Posterior vena cava (tissue), 2 donors: Measurements from ENCODE around the gene ZNF630. TPM values are rescaled to one million over a fixed set of nuclear protein-coding genes. Genes with fewer than 3 reads are reported as not detected.
"Not testable (repeated sequence)": the region's sequence is repeated elsewhere in the genome, so short reads cannot be mapped to it uniquely, and the experiment has no call there.

Source experiments
- DNase-seq: peaks from one replicate; pipeline ENCODE4 v3.0.0-alpha.2; 2020; ENCODE audit warnings: low spot score
- intact Hi-C, 2 donors: fragments of 100-400 bp; cut with DNase I; formaldehyde crosslinking; loops; one replicate each; pipeline versions ENCODE4 v1.14.1 to v1.14.2; 2022 to 2023
- long read RNA-seq, 2 donors: library from polyadenylated mRNA; unstranded; transcript quantifications; one replicate each; pipeline ENCODE4 v2.0.0, GENCODE V29; 2020 to 2021
- total RNA-seq, 2 donors: library from RNA; stranded (reverse); fragmentation: NEBNext Ultra II Directional; extraction: Animal tissue kit (Norgen Biotek cat#: 25700); gene quantifications; one replicate each; pipeline ENCODE4 v1.2.1, GENCODE V29; 2021
- donor health status: DM: yes; HTN: yes; CAD: no.
- donor health status: DM: yes; HTN: yes; CAD: no.

ZNF630 gene
- total RNA-seq, result 1 to 10 TPM; 3.4 to 4.4 TPM
- long read RNA-seq, donor 1, partial matches to known transcripts, result 0 of 3 reads
- long read RNA-seq, donor 1, other reads (novel, unspliced or antisense), result 3 of 3 reads
- long read RNA-seq, donor 2, partial matches to known transcripts, result 0 of 4 reads
- long read RNA-seq, donor 2, other reads (novel, unspliced or antisense), result 2 of 4 reads

DNA sequence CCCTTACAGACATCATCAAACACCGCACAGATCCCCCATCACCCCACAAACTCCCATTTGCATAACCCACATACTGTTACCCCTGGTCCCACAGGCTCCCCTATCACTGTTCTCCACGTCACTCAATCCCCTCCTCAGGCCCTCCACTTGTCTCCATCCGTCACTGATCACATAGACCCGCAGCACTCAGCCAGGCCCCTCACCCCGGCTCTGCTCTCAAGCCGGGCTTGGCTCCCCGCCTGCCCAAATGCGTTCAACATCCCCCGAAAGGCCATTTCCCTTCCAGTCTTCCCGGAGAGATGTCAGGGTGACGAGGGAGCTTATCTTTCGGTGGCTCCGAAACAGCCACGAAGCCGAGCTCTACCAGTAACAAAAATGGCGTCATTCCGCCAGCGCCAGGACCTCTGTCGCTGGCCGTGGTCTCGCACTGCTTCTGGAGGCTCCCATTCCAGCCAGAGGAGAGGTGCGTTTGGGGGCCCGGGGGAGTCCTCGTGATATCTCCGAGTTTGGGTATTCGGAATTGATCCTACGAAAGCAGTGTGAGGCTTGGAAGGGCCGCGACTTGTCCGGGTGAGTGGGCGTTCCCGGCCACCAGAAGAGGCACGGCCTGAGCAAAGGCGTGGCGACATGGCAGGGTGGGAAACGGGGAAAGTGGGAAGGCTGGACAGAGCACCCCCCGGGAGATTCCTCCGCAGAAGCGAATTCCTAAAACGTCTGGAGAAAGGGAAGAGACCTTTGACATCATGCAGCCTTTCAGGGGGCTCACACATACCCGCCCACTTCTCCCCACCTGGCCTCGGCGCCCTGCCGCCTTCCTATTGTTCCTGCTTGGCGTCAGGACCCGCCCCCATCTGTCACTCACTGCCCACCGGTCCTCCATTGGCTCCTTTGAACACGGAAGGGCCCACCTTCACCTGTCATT is at the start of gene ZNF630:
TSS of gene ZNF630 (minus strand) at position 577 of the 922 bp plus-strand sequence. CDS start 4,754 bp downstream, outside the sequence.
- intact Hi-C loops, result loop anchor here in 1 of 2 donors (10.0 kb wide), 1 partner anchor 393 kb away; no protein-coding TSS in a partner anchor
- DNase-seq, result peak; percentile 88

DNA sequence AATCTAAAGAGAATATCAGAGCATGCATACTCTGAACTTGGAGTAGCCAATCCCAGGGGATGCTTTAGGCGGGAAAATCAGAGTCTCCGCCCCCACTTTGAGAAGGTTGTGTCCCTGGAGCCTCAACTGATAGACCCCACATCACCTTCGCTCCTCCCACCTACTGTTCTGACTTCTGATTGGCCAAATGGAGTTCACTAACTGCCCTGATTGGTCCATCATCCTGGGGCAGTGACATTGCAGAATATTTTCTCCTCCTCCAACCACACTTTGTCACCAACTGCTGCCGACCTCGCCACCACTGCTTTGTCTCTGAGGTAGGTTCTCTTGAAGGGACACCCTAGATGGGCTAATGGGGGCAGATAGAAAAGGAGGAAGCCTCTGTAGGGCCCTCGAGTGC is 36.3 kb upstream of the ZNF630 start:
- intact Hi-C loops, result no loop called here
- no peak for DNase-seq

DNA sequence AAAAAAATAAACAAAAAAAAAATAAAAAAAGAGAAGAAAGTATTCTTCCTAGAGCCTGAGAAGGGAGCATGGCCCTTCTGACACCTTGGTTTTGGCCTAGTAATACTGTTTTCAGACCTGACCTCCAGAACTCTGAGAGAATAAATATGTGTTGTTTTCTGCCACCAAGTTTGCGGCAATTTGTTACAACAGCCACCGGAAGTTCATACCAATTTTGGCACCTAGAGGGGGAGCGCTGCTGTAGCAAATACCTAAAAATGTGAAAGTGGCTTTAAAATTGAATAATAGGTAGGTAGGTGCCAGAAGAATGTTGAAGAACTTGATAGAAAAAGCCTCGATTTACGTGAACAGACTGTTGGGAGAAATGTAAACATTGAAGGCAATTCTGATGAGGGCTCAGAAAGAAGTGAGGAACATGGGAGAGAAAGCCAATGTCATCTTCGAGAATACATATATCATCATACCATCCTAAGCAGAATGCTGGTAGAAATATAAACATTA is 31.5 kb upstream of the ZNF630 start:
- intact Hi-C loops, result no loop called here
- no peak for DNase-seq

DNA sequence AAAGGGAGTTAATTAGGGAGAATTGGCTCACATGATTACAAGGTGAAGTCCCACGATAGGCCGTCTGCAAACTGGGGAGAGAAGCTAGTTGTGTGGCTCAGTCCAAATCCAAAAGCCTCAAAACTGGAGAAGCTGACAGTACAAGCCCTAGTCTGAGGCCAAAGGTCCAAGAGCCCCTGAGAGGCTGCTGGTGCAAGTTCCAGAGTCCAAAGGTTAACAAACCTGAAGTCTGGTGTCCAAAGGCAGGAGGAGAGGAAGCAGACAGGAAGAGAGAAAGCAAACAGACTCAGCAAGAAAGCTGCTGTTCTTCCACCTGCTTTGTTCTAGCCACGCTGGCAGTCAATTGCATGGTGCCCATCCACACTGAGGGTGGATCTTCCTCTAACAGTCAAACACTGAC is 30.0 kb upstream of the ZNF630 start:
- intact Hi-C loops, result no loop called here

DNA sequence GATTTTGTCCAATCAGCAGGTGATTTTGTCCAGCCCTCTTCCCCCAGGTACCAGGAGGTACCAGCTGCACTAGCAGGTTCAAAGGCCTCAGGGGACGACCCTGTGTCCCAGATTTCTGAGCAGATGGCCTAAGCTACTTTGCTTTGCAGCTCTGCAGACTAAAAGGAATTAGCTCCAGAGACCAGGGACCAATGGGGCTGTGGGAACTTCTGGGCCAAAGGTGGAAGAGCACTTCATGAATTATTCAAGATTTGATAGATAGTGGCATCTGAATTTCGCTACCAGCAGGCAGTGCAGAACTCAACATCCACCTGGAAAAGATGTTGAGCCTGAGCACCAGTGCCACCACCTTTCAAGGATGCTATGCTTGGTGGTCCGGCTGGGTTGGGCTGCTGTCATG is 21.1 kb upstream of the ZNF630 start:
- intact Hi-C loops, result loop anchor here in 1 of 2 donors (10.0 kb wide), 1 partner anchor 1792 kb away; no protein-coding TSS in a partner anchor
- DNase-seq, result not testable (repeated sequence)

More for the DNA sequence above, 30.0 kb upstream of the ZNF630 start:
- no peak for DNase-seq

DNA sequence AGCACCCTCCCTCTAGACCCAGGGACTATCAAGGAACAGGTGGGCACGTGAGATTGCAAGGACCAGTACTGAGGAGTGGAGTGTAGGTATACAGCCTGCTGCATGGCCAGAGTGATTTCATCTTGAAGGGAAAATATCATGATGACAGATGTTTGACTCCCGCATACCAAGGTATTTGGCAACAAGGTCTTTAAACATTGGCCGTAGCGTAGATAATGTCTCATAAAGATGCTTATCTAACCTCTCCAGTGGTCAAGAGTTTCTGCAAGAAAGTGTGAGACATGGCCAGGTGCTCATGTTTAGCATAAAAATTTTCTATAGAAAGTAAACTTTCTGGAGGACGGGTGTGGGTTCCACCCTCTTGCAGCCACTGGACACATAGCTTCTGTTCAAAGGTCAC is 18.7 kb upstream of the ZNF630 start:
- DNase-seq, result no peak
- intact Hi-C loops, result loop anchor here in 1 of 2 donors (10.0 kb wide), 1 partner anchor 1795 kb away; no protein-coding TSS in a partner anchor

DNA sequence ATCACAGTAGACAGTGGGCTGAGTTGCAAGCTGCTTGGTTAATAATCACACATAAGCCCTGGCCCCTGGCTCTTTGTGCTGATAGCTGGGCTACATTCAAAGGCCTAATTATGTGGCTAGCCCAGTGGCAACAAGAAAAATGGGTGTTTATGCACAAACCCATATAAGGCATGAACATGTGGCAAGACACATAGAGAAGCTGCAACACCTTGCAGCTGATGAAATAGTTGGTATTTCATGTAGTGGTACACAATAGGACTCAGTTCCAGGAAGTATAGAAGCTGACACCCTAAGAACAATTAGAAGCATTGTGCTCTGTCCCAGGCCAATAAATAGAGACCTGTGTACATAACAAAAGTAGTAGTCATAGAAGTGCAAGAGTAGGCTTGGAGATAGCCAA is 14.6 kb upstream of the ZNF630 start:
- intact Hi-C loops, result no loop called here
- DNase-seq, result no peak

DNA sequence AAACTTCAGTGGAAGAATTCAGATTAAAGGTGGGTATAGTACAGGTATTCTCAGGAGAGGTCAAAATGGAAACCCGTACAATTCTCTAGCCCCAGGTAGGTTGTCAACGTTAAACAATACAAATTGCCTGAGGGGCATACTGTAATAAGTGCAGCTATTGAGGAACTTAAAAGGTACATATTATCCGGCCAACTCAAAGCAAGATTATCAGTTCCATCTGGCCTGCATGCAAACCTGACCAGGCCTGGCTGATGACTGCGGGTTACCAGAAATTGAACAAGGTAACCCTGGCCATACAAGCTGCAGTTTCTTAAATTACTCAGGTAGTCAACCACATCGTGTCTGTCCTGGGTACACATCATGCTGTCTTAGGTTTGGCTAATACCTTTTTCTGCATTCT is 12.3 kb upstream of the ZNF630 start:
- intact Hi-C loops, result no loop called here
- no peak for DNase-seq

DNA sequence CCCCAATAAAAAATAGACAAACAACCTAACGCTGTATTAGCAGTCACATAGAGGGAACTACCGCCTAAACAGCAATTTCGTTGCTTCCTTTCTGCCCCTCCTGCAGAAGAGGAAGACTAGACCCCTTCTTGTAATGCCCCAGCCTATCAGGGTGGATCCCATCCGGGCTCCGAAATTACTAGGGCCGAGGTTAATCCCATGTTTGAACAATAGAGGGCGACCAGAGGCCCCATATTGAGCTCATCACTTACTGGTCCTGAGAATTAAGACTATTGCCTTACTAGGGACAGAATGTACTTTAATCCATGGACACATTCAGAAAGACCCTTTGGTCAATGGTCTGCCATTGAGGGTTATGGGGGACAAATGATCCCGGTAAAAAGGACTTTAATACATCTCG is 11.8 kb upstream of the ZNF630 start:
- intact Hi-C loops, result no loop called here
- no peak for DNase-seq

DNA sequence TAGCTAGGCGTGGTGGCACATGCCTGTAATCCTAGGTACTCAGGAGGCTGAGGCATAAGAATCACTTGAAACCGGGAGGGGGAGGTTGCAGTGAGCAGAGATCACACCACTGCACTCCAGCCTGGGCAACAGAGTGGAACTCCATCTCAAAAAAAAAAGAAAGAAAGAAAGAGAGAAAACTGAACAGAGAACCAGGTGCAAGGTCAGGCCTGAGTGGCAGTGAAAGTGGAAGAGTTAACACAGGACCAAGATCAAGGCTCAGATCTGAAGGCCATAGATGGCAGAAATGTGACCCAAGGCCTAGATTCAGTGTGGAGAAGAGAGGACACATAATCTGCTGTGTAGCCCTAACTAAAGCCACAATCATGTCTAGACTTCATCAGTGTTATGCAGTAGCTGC is 4.9 kb upstream of the ZNF630 start:
- intact Hi-C loops, result loop anchor here in 1 of 2 donors (10.0 kb wide), 1 partner anchor 388 kb away; no protein-coding TSS in a partner anchor
- DNase-seq, result no peak

DNA sequence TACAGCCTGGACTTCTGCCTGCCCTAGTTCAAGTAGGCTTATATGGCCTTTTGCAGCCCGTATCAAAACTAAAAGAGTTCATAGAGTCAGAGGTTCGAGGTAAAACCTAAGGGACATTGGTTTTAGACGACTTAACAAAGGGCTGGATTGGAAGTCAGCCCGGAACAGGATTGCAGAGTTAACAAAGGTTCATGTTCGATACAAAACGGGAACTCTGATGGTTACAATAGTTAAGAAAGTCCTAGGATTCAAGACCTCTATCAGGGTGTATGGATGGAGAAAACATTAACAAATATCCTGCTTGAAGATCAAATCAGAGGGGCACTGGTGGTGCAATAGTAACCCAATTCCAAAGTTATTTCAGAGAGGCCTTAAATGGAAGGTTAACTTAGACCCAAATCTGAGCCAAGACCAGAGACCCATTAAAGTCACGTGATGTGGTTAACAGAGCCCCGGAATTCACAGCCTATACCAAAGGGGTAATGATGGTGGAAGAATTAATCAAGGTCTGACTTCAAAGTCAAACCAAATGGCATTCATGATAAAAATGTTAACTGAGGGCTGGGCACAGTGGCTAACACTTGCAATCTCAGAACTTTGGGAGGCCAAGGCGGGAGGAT is 656 bp upstream of the ZNF630 start:
- intact Hi-C loops, result loop anchor here in 1 of 2 donors (10.0 kb wide), 1 partner anchor 393 kb away; no protein-coding TSS in a partner anchor
- no peak for DNase-seq

DNA sequence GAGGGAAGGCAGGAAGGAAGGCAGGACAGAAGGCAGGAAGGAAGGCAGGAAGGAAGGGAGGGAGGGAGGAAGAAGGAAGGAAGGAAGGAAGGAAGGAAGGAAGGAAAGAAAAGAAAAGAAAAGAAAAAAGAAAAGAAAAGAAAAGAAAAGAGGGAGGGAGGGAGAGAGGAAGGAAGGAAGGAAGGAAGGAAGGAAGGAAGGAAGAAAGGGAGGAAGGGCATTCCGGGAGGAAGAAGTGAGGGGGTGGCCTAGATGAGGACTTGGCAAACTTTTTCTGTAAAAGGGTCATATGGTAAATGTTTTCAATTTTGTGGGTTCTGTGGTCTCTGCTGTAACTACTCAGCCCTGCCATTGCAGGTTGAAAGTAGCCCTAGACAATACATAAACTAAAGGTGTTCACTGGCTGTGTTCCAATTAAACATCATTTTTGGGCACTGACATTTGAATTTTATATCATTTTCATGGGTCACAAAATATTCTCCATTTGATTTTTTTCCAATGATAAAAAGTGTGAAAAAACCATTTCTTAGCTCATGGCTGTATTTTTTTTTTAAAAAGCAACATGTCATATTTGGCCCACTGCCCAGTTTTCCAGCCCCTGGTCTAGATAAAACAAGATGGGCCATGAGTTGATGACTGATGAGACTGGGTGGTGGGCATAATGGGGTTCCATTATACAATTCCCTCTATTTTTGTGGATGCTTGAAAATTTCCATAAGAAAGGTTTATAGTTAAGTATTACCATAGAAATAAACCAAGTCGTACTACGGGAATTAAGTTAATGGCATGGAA is 3.1 kb downstream of the ZNF630 start:
- intact Hi-C loops, result no loop called here
- no peak for DNase-seq

DNA sequence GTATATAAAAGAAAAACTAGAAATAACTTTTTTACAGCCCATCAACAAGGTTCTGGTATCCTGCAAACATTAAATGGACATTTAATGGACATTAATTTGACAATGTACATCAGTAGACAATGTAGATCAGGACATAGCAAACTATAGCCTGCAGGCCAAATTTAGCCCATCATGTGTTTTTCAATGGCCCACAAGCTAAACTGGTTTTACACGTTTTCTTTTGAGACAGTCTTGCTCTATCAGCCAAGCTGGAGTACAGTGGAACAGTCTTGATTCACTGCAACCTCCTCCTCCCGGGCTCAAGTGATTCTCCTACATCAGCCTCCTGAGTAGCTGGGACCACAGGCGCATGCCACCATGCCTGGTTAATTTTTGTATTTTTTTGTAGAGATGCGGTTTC is 7.2 kb downstream of the ZNF630 start:
- DNase-seq, result no peak
- intact Hi-C loops, result no loop called here

DNA sequence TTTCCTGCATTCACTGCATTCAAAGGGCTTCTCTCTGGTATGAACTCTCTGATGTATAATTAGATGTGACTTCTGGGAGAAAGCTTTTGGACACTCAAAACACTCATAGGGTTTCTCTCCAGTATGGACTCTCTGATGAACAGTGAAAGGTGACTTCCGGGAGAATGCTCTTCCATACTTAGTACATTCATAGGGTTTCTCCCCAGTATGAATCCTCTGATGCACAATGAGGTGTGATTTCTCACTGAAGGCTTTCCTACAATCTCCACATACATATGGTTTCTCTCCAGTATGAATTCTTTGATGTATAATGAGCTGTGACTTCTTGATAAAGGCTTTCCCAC is 12.2 kb downstream of the ZNF630 start:
- intact Hi-C loops, result no loop called here
- DNase-seq, result no peak

DNA sequence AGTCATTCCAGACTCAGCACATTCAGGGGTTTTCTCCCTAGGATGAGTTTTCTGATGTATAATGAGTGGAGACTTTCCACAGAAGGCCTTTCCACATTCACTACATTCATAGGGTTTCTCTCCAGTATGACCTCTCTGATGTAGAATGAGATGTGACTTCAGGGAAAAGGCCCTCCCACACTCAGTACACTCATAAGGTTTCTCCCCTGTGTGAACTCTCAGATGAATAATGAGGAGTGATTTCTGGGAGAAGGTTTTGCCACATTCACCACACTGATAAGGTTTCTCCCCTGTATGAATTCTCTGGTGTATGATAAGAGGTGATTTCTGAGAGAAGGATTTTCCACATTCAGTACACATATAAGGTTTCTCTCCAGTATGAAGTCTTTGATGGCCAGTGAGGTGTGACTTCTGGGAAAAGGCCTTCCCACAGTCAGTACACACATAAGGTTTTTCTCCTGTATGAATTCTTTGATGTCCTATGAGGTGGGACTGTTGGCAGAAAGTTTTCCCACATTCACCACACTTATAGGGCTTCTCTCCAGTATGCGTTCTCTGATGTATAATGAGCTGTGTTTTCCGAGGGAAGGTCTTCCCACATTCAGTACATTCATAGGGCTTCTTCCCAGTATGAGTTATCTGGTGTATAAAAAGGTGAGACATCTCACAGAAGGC is 12.7 kb downstream of the ZNF630 start:
- DNase-seq, result no peak
- intact Hi-C loops, result no loop called here

DNA sequence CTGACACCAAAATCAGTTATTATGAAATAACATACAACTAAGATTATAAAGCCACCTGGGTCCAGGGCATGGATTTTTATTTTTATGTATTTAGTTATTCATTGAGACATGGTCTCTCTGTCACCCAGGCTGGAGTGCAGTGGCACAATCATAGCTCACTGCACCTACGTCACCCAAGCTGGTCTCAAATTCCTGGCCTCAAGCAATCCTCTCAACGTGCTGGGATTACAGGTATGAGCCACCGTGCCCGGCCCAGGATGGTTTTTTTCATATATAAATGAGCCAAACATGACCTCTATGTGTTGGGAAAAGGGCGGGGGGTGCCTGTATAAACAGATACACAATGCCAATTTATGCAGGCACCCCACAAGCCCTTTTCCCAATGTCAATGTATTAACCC is 24.6 kb downstream of the ZNF630 start:
- intact Hi-C loops, result no loop called here
- DNase-seq, result no peak

DNA sequence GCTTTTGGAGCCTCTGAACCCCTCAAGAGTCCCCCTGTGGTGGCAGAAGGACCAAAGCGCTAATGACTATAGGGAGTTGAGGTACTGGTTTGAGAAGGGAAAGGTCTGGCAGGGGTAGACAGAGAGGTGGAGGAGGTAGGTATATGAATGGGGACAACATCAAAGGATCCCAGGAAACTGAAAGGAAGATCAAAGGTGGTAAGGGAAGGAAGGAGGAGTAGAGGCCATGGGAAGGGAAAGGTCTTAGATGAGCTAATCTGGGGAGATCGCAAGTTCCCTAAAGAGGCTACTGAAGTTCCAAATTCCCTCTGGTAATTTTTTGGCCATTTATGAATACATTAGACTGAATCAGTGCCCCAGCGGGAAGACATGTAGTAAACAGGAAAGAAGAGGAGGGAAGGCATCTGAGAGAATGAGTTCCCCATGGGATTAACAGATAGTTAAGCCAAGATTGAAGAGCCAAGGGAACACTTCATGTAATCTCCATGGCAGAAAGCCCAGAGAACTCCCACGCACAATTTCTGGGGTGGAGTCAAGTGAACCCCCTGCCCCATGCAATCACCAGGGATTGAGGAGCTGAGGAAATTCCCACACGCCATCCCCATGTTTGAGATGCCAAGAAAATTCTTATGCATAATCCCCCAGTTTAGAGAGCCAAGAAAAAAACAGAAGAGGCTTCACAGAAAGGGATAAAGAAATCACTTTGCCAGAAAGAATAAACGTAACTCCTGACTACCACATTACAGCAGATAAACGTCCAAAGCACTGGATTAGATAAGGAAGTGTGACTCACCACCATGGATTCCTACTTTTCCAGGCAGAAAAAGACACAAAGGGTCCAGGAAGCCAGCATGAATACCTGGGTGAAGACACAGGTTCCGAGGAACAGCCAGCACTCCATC is 25.8 kb downstream of the ZNF630 start:
- no peak for DNase-seq
- intact Hi-C loops, result no loop called here

DNA sequence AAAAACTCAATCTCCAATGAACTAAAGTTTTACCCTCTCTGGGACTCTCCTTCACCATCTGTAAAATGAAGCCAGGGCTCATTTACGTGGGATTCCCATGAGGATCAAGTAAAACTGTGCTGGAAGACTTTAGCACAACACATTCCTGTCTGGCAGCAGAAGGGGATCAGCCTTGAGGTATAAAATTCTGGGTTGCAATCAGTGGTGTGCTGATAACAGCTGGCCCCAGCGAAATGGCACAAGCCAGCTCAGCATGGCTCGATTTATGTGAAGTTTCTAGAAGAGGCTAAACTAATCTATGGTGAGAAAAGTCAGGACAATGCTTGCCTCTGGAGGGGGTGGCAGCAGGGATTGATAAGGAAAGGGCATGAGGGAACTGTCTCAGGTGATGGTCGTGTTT is 28.4 kb downstream of the ZNF630 start:
- no peak for DNase-seq
- intact Hi-C loops, result no loop called here
